Stimulated activated CD8-positive, alpha-beta memory T cell treated with anti-CD3 and anti-CD28 coated beads, Interleukin-15, amount 100 ng/mL, for 1 hour (primary cell): ENCODE results near the gene SLC20A1.
"Not testable (repeated sequence)": the region's sequence is repeated elsewhere in the genome, so short reads cannot be mapped to it uniquely, and the experiment has no call there.

Experiments
- DNase-seq: peaks from one replicate; pipeline ENCODE4 v3.0.0-alpha.2; 2020; ENCODE audit warnings: low read depth

The SLC20A1 gene

DNA sequence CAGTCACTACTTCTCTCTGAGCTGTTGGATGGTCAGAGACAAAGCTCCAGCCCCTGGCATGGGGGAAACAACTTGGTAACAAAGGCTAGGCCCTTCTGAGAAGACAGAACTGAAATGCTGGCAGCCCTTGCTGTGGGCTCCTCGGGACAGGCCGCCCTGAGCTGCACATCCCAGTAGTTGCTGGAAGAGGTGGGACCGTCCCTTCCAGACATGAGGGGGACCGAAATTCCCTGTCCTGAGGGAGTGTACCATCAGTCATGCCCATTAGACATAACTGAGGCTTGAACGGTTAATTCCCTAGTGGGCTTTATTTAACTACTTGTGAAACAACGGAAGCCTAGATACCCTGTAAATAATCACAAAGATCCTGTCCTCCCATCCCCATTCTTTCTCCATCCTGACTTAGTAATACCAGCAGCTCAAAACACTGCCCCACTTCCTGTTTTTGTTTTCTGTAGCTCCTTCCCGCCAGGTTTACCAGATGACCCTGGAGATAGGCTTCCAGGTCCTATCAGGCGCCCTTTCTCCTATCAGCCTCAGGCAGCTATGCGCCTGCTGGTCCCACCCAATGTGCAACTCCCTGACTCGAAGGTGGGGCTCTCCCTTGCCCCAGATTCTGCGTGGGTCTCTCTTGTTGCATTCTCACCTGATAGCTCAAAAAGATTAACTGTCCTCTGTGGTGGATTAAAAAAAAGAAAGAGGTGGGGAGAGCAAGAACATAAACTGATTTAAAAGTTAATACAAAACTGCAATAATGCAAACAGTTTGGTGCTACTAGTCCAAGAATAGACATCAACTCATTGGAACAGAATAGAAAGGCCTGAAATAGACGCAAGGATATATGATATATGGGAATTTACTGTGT, 38.0 kb downstream of the SLC20A1 start:
- no peak for DNase-seq

DNA sequence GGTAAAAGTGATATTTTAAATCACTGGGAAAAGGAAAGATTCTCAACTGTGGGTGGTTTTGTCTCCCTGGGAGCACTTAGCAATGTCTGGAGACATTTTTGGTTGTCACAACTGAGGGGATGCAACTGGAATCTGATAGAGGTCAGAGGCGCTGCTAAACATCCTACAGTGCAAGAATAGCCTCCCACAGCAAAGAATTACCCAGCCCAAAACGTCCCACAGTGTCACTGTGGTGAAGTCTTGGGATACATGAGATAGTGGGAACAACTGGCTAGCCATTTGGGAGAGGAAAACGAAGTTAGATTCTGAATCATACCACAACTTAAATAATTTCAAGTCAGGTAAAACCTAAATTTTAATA, 38.7 kb downstream of the SLC20A1 start:
- no peak for DNase-seq

DNA sequence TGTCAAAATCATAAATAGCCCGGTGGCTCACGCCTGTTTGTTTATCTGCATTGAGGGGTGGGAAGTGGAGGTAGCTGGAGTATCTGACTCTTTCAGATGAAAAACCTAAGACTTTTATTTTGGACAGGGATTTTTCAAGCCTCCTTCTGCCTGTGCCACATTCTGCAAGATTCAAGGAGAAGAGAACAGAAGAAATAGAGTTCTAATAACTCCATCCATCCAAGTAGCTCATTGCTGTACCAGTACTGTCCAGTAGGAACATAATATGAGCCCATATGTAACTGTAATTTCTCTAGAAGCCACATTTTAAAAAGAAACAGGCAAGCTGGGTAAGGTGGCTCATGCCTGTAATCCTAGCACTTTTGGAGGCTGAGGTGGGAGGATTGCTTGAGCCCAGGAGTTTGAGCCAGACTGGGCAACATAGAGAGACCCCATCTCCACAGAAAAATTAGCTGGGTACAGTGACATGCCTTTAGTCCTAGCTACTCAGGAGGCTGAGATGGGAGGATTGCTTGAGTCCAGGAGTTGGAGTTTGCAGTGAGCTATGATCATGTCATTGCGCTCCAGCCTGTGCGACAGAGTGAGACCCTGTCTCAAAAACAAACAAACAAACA, 39.6 kb downstream of the SLC20A1 start:
- DNase-seq: no peak

DNA sequence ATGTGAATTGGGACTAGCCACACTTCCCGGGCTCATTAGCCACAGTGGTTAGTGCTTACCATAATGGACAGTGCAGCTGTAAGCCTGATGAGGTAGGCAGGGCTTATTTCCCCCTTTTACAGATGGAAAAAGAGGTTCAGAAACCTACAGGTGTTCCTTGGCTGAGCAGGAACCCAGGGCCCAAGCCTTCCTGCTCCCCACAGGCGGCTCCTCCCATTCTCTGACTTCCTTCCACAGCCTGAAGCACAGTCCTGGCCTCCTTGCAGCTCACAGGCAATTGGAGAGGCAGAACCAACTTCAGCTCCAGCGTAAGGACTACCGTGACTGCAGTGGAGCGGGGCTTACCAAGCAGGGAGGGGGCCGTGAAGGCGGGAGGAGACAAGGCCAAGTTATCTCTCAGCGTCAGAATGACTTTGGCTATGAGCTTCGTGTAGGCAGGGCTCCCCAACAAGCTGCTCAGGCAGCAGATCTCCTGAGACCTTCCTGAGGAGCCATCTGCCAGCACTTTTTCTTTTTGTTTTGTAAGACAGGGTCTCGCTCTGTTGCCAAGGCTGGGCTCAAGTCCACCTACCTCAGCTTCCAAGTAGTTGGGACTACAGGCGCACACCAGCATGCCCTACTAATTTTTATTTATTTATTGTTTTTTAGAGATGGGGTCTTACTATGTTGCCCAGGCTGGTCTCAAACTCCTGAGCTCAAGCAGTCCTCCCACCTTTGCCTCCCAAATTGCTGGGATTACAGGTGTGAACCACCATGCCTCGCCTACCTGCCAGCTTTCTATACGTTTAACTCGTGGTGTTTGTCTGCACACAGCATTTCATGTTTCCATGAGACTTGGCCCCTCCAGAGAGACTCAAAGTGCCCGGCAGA, 40.8 kb downstream of the SLC20A1 start:
- no peak for DNase-seq

DNA sequence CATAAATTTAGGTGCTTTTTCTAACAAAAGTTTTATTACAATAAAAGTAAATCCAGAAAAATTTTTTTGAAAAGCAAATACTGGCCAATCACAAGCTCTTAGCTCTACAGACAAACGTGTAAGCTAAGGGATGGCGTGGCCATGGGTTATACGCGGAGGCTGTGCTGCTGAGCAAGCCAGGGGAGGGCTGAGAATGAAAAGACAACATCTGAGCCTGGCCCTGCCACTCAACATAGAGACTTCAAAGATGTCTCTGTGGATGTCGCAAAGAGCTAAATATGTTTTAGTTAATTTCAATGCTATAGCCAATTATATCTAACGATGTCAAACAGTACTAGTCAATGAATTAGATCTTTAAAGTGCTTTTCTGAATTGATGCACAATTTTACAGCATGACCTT, 41.8 kb downstream of the SLC20A1 start:
- DNase-seq: no peak

DNA sequence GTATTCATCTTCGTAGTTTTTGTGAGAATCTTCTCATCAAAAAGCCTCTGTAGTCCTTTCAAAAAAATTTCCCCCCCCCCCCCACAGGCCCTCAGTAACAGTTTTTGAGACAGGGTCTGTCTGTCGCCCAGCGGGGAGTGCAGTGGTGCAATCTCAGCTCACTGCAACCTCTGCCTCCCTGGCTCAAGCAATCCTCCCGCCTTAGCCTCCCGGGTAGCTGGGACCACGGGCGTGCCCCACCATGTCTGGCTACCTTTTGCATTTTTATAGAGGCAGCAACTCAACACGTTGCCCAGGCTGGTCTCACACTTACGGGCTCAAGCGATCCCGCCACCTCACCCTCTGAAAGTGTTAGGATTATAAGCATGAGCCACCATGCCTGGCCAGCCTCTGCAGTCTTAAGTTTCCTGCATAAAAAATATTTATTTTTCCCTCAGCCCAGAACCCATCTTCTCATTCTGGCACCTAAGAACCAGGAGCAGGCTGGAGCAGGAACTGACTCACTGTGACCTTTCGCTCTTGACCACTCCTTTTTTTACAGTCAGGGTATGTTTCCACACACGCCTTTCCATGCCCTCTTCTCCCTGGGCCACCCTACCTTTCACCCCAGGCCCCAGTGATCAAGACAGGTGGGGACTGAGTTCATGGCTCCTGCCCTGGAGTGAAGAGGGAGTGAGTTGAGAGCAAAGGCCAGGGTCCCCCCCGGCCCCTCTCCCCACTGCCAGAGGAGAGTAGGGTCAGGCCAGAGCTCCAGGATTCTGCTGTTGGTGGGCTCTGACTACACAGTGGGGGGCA, 42.5 kb downstream of the SLC20A1 start:
- DNase-seq: no peak

DNA sequence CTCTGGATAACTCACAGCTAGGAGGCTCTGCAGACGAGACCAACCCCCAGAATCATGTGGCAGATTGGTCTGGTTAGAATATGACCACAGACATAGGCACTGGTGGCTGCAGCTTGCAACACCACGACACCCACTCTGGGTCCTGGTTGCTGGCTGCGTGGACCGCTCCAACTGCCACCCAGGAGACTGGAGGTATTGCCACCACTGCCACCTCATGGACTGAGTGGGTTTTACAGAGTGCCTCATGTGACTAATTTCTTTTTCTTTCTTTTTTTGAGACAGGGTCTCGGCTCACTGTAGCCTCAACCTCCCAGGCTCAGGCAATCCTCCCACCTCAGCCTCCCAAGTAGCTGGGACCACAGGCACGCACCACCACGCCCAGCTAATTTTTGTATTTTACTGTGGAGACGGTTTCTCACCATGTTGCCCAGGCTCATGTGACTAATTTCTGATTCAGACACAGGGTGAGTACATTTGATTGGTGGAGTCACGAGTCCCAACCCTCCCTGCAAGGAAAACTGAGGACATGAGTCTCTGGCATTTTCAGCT, 45.2 kb downstream of the SLC20A1 start:
- peak; percentile 48 for DNase-seq

DNA sequence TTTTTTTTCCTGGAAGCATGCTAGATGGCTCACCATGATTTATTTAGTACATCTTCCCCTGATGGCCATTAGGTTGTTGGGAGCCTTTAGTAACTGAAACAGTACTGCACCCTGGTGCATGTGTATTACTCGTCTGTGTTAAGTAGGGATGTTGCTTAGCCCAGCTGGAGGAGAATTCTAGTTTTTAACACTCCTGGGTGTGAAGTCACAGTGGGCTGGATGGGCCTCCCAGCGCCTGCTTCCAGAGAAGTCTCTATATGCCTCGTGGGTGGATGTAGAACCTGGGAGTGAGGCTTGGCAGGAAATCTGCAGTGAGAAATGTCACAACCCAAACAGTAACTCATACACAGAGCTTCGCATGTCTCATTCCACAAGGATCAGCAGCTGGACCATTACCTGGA, 46.1 kb downstream of the SLC20A1 start:
- DNase-seq: no peak

DNA sequence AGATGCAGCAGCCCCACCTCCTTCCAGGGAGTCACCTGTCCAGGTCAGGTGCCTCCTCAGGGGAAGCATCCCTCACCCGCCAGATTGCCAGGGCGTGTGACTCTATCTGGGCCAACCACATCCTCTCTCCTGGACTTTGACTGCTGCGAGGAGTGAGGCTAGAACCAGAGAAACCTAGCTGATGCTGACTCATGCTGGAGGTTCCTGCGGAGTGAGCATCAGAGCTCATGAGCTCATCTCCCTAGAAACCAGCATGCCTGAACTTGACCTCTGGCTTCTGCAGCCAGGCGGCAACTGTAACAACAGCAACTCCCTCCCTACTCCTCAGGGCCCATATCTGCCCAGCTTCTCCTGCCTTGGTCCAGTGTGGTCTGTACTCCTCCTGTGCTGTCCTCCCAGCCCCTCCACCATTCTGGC, 46.8 kb downstream of the SLC20A1 start:
- DNase-seq: no peak

DNA sequence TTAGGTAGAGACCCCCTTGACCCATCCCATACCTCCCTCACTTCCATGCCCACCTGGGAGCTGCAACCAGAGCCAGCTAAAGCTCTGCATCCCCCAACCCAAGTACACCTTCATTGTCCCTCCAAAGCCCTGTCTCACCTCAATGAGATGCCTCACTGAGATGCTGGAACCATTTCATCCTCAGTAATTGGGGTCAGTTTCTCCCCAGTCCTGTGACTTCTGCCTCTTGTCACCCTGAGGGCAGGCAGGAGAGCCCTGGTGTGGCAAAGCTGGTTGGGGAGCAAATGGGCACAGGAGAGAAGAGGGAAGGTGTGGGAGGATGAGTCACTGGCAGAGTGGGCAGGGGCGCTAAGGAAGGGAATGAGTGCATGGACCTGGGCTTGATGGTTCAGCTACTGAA, 47.2 kb downstream of the SLC20A1 start:
- no peak for DNase-seq

DNA sequence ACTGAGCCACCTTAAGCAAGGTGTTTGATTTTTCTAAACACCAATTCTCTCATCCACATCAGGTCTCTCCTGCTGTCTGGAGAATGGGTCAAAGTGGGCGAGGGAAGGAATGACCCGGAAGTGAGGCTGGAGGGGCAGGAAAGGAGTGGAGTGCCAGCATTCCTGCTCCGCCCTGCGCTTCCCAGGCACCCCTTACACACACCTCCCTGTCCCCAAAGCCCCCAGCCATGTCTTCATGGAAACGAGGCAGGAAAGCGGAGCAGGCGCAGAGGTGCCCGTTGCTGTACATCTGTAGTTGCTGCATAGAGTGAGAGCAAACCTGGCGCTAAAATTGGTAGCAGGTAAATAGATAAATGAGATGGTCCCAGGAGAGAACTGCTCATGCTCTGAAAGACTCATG, 47.9 kb downstream of the SLC20A1 start:
- no peak for DNase-seq

DNA sequence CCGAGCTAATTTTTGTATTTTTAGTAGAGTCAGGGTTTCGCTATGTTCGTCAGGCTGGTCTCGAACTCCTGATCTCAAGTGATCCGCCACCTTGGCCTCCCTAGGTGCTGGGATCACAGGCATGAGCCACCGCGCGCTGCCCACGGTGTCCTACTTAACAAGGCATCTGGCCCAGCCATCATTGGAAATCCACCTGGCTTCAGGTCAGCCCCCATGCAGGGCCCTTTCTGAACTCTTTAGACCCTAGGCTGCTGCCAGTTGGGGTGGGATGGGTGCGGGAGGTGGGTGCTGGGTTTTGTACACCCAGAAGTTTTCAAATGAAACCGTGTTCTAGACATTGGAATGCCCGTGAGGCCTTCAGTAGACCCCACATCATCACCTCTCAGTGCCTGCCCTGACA, 48.4 kb downstream of the SLC20A1 start:
- no peak for DNase-seq

DNA sequence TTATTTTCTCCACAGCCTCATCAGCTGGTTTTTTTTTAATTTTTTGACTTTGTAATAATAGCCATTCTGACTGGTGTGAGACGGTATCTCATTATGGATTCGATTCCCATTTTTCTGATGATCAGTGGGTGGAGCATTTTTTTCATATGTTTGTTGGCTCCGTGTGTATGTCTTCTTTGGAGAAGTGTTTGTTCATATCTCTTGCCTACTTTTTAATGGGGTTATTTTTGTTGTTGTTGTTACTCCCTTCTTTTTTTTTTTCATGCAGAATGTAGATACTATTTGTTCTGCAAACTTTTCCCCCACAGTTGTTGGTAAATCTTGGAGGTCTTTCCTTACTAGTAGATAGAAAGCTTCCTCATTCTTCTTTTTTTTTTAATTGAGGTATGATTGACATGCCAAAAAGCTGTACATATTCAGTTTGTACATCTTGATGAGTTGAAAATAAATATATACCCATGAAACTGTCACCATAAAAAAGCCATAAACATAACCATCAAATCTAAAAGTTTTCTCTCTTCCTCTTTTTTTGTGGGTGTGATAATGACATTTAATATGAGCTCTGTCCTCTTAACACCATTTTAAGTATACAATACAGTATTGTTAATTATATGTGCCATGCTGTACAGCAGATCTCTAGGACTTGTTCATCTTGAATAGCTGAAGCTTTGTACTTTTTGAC, 53.2 kb downstream of the SLC20A1 start:
- DNase-seq: no peak

DNA sequence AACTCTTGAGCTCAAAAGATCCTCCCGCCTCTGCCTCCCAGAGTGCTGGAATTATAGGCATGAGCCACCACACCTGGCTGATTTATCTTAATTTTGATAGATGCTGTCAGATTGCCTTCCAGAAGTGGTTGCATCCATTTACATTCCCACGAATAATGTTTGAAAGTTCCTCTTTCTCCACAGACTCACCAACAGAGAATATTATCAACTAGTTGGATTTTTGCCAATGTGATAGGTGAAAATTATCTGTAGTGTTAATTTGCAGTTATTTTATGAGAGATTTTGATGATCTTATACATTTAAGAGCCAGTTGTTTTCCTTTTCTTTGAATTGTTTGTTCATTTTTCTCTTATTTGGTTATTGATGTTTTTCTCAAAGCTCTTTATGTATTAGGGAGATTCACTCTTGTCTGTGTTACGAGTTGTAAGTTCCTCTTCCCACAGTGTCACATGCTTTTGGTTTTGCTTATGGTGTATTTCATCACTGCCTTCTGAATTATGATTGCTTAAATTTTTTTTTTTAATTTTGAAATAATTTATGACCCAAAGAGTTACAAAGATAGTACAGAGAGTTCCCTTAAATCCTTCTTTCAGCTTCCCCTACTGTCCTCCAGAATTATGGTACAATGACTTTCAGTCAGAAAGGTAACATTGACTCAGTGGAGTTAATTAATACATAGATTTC, 54.4 kb downstream of the SLC20A1 start:
- no peak for DNase-seq

DNA sequence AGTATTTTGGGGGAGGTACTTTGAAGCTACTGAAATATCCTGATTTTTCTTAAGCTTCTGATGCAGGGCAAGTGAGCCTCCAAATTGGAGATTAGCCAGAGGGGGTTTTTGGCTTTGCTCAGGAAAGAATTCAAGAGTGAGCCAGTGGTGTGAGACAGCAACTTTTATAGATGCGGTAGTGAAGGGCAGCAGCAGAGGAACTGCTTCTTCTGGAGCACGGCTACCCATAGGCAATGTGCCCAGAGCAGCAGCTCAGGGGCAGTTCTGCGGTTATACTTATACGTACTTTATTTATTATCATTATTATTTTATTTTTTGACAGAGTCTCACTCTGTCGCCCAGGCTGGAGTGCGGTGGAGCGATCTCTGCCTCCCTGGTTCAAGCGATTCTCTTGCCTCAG, 55.3 kb downstream of the SLC20A1 start:
- DNase-seq: no peak

DNA sequence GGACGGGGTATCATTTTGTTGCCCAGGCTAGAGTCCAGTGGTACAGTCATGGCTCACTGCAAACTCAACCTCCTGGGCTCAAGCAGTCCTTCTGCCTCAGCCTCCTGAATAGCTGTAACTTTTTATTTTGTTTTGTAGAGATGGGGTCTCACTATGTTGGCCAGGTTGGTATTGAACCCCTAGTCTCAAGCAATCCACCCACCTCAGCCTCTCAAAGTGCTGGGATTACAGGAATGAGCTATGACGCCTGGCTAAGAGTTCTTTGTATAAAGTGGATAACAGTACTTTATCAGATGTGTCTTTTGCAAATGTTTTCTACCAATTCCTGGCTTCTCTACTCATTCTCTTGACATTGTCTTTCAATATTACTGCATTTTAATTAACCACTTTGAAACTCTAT, 57.9 kb downstream of the SLC20A1 start:
- no peak for DNase-seq

DNA sequence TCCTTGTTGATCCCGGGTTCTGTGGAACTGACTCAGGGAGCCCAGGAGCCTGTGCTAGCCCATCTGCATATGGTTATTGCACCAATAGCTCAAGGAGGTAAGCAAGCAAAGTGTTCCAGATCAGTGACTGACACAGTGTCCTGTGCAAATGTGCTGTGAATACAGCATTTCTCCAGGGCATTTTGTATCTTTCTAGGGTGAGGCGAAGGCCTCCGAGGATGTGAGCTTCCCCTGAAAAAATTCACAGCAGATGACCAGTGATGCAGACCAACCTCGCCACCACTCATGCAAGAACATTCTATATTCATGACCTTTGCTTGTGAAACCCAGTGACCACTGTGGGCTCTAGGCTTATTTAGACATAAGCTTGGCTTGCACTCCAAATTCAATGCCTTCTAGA, 59.8 kb downstream of the SLC20A1 start:
- no peak for DNase-seq

DNA sequence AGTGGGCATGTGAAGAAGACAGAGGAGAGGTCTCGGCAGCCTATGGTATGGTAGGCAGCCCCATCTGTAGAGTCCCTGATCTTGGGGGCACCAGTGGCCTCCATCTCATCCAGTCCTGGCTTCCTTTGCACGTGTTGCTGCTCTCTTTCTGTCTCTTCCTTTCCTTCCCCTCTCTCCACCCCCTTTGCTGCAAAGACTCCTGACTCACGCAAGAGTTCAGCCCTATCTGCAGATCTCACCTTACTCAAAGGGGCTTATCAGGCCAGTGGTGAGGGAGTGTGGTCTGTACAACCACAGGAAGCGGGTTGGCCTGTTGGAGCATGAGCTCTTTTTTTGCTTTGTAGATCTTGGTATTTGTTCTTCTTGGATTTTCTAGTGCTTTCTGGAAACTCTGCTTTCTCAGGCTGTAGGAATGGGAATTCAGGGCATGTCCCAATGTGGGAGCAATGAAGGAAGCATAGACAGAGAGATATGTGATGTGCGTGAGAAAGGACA, 60.5 kb downstream of the SLC20A1 start:
- DNase-seq: no peak

DNA sequence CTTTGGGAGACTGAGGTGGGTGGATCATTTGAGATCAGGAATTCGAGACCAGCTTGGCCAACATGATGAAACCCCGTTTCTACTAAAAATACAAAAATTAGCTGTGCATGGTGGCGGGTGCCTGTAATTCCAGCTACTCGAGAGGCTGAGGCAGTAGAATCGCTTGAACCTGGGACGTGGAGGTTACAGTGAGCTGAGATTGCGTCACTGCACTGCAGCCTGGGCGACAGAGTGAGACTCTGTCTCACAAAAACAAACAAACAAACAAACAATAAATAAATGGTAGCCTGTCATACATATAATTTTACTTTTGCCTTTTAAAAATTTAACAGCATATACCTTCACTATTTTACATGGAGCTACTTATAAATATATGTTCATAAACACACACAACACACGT, 61.2 kb downstream of the SLC20A1 start:
- DNase-seq: not testable (repeated sequence)

DNA sequence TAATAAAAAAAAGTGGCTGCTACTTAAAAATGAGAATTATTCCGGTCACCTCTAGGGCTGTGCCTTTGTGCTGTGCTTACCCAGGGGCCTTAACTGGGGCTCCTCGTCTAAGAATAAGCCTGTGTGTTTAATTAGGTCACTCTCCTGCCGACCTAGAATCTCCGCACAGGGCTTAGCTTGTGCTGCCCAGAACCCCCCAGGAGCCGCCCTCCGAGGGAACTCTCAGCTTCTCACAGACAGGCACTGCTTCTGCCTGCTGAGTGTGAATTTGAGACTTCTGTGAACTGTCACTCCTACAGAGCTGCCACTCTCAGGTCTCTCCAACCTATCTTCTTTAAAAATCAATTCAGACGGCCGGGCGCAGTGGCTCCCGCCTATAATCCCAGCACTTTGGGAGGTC, 63.2 kb downstream of the SLC20A1 start:
- DNase-seq: no peak
